Adrenal gland (tissue), 12 donors: ENCODE measurements around the gene MRPL55. TPM values are rescaled to one million over a fixed set of nuclear protein-coding genes. Genes with fewer than 3 reads are reported as not detected.

Experiments used
- DNase-seq, 7 donors: peaks; one replicate each; pipeline ENCODE4 v3.0.0-alpha.2; 2019 to 2020
- H3K27ac ChIP-seq, 5 donors: fragments of 200-600 bp; sonication (generic) in 4 of 5; 1 replicate in 3 of 5; 2 replicates in 2 of 5; pipeline versions ENCODE4 v1.5.1 to v1.8.0; 2016 to 2020; ENCODE audit warnings: mild to moderate bottlenecking in 1 of 5
- H3K27me3 ChIP-seq: fragments of 200-600 bp; 2 replicates; pipeline ENCODE4 v1.8.0; 2021
- H3K36me3 ChIP-seq, 2 donors: fragments of 200-600 bp; replicated peaks in 1 of 2; 1 replicate in 1 of 2; 2 replicates in 1 of 2; pipeline versions ENCODE4 v1.5.1 to v1.8.0; 2018 to 2022
- H3K4me1 ChIP-seq, 2 donors: fragments of 200-600 bp; replicated peaks in 1 of 2; 1 replicate in 1 of 2; 2 replicates in 1 of 2; pipeline versions ENCODE4 v1.5.1 to v1.8.0; 2018 to 2021
- H3K4me3 ChIP-seq, 4 donors: fragments of 200-600 bp; sonication (generic) in 3 of 4; one replicate each; pipeline ENCODE4 v1.5.1; 2016 to 2018
- H3K9me3 ChIP-seq, 3 donors: fragments of 200-600 bp; sonication (generic) in 1 of 3; replicated peaks in 1 of 3; 1 replicate in 2 of 3; 2 replicates in 1 of 3; pipeline versions ENCODE4 v1.5.1 to v1.8.0; 2016 to 2021
- CTCF ChIP-seq, 6 experiments: fragments of 450-650 bp in 4 of 6; fragments of 200-600 bp in 2 of 6; sonication (generic) in 1 of 6; IDR thresholded peaks; 1 replicate in 5 of 6; 2 replicates in 1 of 6; pipeline versions ENCODE4 v1.5.1 to v1.8.0; 2016 to 2021; ENCODE audit warnings: antibody characterized with exemption in 6 of 6, mild to moderate bottlenecking in 2 of 6, moderate library complexity in 1 of 6
- POLR2A ChIP-seq, 2 donors: fragments of 450-650 bp; IDR thresholded peaks; one replicate each; pipeline ENCODE4 v1.6.1; 2017; ENCODE audit warnings: antibody characterized with exemption in 2 of 2, mild to moderate bottlenecking in 2 of 2, moderate library complexity in 1 of 2
- WGBS, 4 donors: extraction: QIAGEN DNeasy Blood & Tissue Kit in 2 of 4; methylation state at CpG; one replicate each; pipeline versions ENCODE4 v1.1.5 to v1.1.7; 2013 to 2017; 5-methylcytosine and 5-hydroxymethylcytosine counted together
- intact Hi-C, 2 donors: fragments of 100-400 bp; cut with DNase I; formaldehyde crosslinking; loops; one replicate each; pipeline versions ENCODE4 v1.14.1 to v1.15.0; 2022 to 2023
- polyA plus RNA-seq, 3 donors: library from polyadenylated mRNA; stranded (reverse); fragments of 200-250 nt in 2 of 3; fragments of 350-450 nt in 1 of 3; fragmentation: Illumina TruSeq in 1 of 3; extraction: RNeasy Lipid Tissue Mini Kit (QIAGEN cat#74804) in 1 of 3; gene quantifications; one replicate each; pipeline ENCODE4 v1.2.3, GENCODE V29; 2013 to 2014
- total RNA-seq, 9 donors: library from RNA; depleted of rRNA in 4 of 9; stranded (reverse); fragments of >200 nt in 4 of 9; fragments of 120-200 nt in 1 of 9; fragmentation: NEBNext Ultra II Directional in 1 of 9; extraction: Animal tissue kit (Norgen Biotek cat#: 25700) in 1 of 9; gene quantifications; one replicate each; pipeline versions ENCODE4 v1.1.0 to v1.2.4, GENCODE V29; 2013 to 2023
- donor health status: healthy with polysubstance abuse.
- donor health status: Bipolar disorder and iron deficiency.
- donor health status: DM: yes; HTN: yes; CAD: no.
- donor health status: DM: no; HTN: no; CAD: no.
- donor health status: DM: no; HTN: no; CAD: no.
- donor health status: DM: yes; HTN: yes; CAD: no.

The MRPL55 gene
- total and polyA plus RNA-seq, 12 donors, result 25.1 to 309 (median 70.8) TPM

- Histone ChIP-seq H3K27me3 (no peaks in the 10 kb centered on the region), H3K9me3 (no peaks in the 10 kb centered on the region), H3K27ac (peak overlapping the region in 1 of 5 donors; percentile 90), H3K4me1 (peaks cover 6 to 36% of the 10 kb centered on the region in 2 donors), H3K36me3 (peaks cover 0 to 25% of the 10 kb centered on the region in 2 donors), H3K4me3 (no peak overlapping the region)
- DNase-seq, result peak in 2 of 7 donors; percentile 9 to 21
- 80 to 100% (median 91%) methylated on average over 1 to 4 of the region's 4 CpGs for WGBS, 4 donors
- intact Hi-C loops, result no loop called here
- no peak for TF ChIP-seq POLR2A (IDR thresholded peaks at IDR 0.05)
- TF ChIP-seq CTCF (IDR thresholded peaks at IDR 0.05), result no peak
These were observed 38.7 kb upstream of the MRPL55 start for GRCh38 chr1:228147768-228148167.

- no peak overlapping the region for H3K27ac ChIP-seq
- no peaks in the 10 kb centered on the region for H3K9me3 ChIP-seq
- H3K4me1 ChIP-seq, result peaks cover 6 to 42% of the 10 kb centered on the region in 2 donors
- no peaks in the 10 kb centered on the region for H3K27me3 ChIP-seq
- TF ChIP-seq POLR2A (IDR thresholded peaks at IDR 0.05) (no peak), CTCF (IDR thresholded peaks at IDR 0.05) (no peak)
- peaks cover 0 to 27% of the 10 kb centered on the region in 2 donors for H3K36me3 ChIP-seq
- 89 to 94% (median 92%) methylated on average over 3 to 20 of the region's 20 CpGs for WGBS, 4 donors
- DNase-seq, result peak in 4 of 7 donors; percentile 15 to 39 (median 18)
- no peak overlapping the region for H3K4me3 ChIP-seq
- intact Hi-C loops, result no loop called here
These were observed 38.1 kb upstream of the MRPL55 start for GRCh38 chr1:228147151-228147693.

GRCh38 chr1:228146417-228147150 is 37.5 kb upstream of the MRPL55 start:
- intact Hi-C loops, result no loop called here
- peak in 4 of 7 donors; percentile 9 to 50 (median 20) for DNase-seq
- 90 to 94% (median 91%) methylated on average over 5 to 18 of the region's 18 CpGs for WGBS, 4 donors
- Histone ChIP-seq H3K27ac (no peak overlapping the region), H3K9me3 (no peaks in the 10 kb centered on the region), H3K27me3 (no peaks in the 10 kb centered on the region), H3K4me1 (peaks cover 8 to 48% of the 10 kb centered on the region in 2 donors), H3K4me3 (no peak overlapping the region), H3K36me3 (peaks cover 0 to 30% of the 10 kb centered on the region in 2 donors)
- no peak for TF ChIP-seq POLR2A (IDR thresholded peaks at IDR 0.05)
- no peak for TF ChIP-seq CTCF (IDR thresholded peaks at IDR 0.05)

GRCh38 chr1:228145463-228146416 is 36.6 kb upstream of the MRPL55 start:
- peak in 3 of 7 donors; percentile 10 to 48 (median 25) for DNase-seq
- Histone ChIP-seq H3K27ac (no peak overlapping the region), H3K9me3 (no peaks in the 10 kb centered on the region), H3K27me3 (no peaks in the 10 kb centered on the region), H3K4me1 (peaks cover 9 to 52% of the 10 kb centered on the region in 2 donors), H3K36me3 (peaks cover 0 to 30% of the 10 kb centered on the region in 2 donors), H3K4me3 (no peak overlapping the region)
- intact Hi-C loops, result no loop called here
- 87 to 93% (median 90%) methylated on average over 18 to 31 of the region's 31 CpGs for WGBS, 4 donors
- no peak for TF ChIP-seq CTCF (IDR thresholded peaks at IDR 0.05)
- no peak for TF ChIP-seq POLR2A (IDR thresholded peaks at IDR 0.05)
